GM12874 (cell line): ENCODE data around the gene COL1A2.

ENCODE experiments used
- CTCF ChIP-seq: IDR thresholded peaks from 2 replicates; pipeline ENCODE4 v1.5.1; 2011; ENCODE audit warnings: low read depth, mild to moderate bottlenecking, control low read depth, low read length, moderate library complexity; ENCODE audit not compliant: insufficient read depth

Gene COL1A2

GRCh38 chr7:94409200-94409948 is 14.7 kb downstream of the COL1A2 start:
- no peak for TF ChIP-seq CTCF

- no peak for TF ChIP-seq CTCF
Measured at GRCh38 chr7:94410413-94411187, 15.9 kb downstream of the COL1A2 start.

GRCh38 chr7:94411188-94411466 is 16.4 kb downstream of the COL1A2 start:
- no peak for TF ChIP-seq CTCF

GRCh38 chr7:94412762-94413322 is 18.1 kb downstream of the COL1A2 start:
- no peak for TF ChIP-seq CTCF

GRCh38 chr7:94414481-94414880 is 19.8 kb downstream of the COL1A2 start:
- no peak for TF ChIP-seq CTCF

GRCh38 chr7:94414980-94415379 is 20.3 kb downstream of the COL1A2 start:
- no peak for TF ChIP-seq CTCF

GRCh38 chr7:94417306-94417705 is 22.6 kb downstream of the COL1A2 start:
- no peak for TF ChIP-seq CTCF
